HepG2 (cell line): Measurements from ENCODE around the gene ADAMTS8. TPM values are rescaled to one million over a fixed set of nuclear protein-coding genes. Genes with fewer than 3 reads are reported as not detected.

Experiments
- ATAC-seq: fragments of 200-7000 bp; cut with Tn5 transposase; 3 replicates; pipeline ENCODE4 v1.9.1; 2020; ENCODE audit warnings: mild to moderate bottlenecking, moderate library complexity
- BruUV-seq: library from RNA; stranded (reverse); fragments of 400-500 nt; replicated peaks from 2 replicates; lab custom pipeline; 2021; lab: Mats Ljungman, UMichigan
- CTCF ChIA-PET: fragments of 300-600 bp; formaldehyde crosslinking; extraction: SDS; loops from one replicate; lab custom pipeline; 2021; ENCODE audit warnings: low total read pairs, inconsistent platforms, low intra/inter-chr PET ratio; lab: Yijun Ruan, JAX
- POLR2A ChIA-PET: fragments of 350-600 bp; sonication (Branson Sonifier 250); formaldehyde crosslinking; loops from one replicate; lab custom pipeline; 2020; ENCODE audit warnings: antibody characterized with exemption, inconsistent platforms; lab: Yijun Ruan, JAX
- DNase-seq: peaks from one replicate; pipeline ENCODE4 v3.0.0-alpha.2; 2015; ENCODE audit warnings: low spot score
- FAIRE-seq: peaks from 3 replicates; lab custom pipeline; 2011; peaks lifted over from hg19 to GRCh38; lab: Jason Lieb, UNC
- H2AFZ ChIP-seq: one replicate; pipeline ENCODE4 v1.6.1; 2011; ENCODE audit warnings: low read length, inconsistent platforms
- H3K27ac ChIP-seq: fragments of 300-600 bp; 3 replicates; pipeline ENCODE4 v1.8.0; 2011; ENCODE audit warnings: mixed run types, mild to moderate bottlenecking, mixed read lengths, low read length, inconsistent platforms; ENCODE audit not compliant: insufficient read depth; ENCODE audit errors: extremely low read length
- H3K27me3 ChIP-seq, 2 experiments: fragments of 200-600 bp in 1 of 2; 2 replicates in 1 of 2; 3 replicates in 1 of 2; pipeline versions ENCODE4 v1.6.0 to v1.8.0; 2011; ENCODE audit warnings: low read length in 2 of 2, mild to moderate bottlenecking in 2 of 2, moderate library complexity in 2 of 2, inconsistent platforms in 1 of 2; ENCODE audit not compliant: insufficient read depth in 2 of 2, control insufficient read depth in 1 of 2
- H3K36me3 ChIP-seq, 2 experiments: fragments of 200-600 bp in 1 of 2; replicated peaks in 1 of 2; 2 replicates in 1 of 2; 3 replicates in 1 of 2; pipeline versions ENCODE4 v1.5.1 to v1.8.0; 2011; ENCODE audit warnings: low read length in 2 of 2, inconsistent platforms in 1 of 2; ENCODE audit not compliant: insufficient read depth in 2 of 2, control insufficient read depth in 1 of 2
- H3K4me1 ChIP-seq: 2 replicates; pipeline ENCODE4 v1.5.1; 2012; ENCODE audit warnings: low read length, inconsistent platforms; ENCODE audit not compliant: insufficient read depth
- H3K4me2 ChIP-seq: 2 replicates; pipeline ENCODE4 v1.6.0; 2011; ENCODE audit warnings: low read depth, low read length, inconsistent platforms
- H3K4me3 ChIP-seq, 3 experiments: fragments of 200-600 bp in 1 of 3; sonication (generic), shearing (Covaris generic) in 1 of 3; replicated peaks in 1 of 3; 2 replicates each; pipeline ENCODE4 v1.5.1; 2011 to 2016; ENCODE audit warnings: low read length in 3 of 3, inconsistent platforms in 2 of 3, low read depth in 2 of 3, mild to moderate bottlenecking in 2 of 3, control low read depth in 1 of 3, mixed read lengths in 1 of 3; ENCODE audit not compliant: insufficient read depth in 1 of 3
- H3K79me2 ChIP-seq: one replicate; pipeline ENCODE4 v1.6.1; 2011; ENCODE audit warnings: low read length, inconsistent platforms; ENCODE audit not compliant: insufficient read depth
- H3K9ac ChIP-seq: 2 replicates; pipeline ENCODE4 v1.6.0; 2011; ENCODE audit warnings: mild to moderate bottlenecking, low read depth, low read length, inconsistent platforms; ENCODE audit not compliant: insufficient read depth
- H3K9me3 ChIP-seq: 2 replicates; pipeline ENCODE4 v1.5.1; 2012; ENCODE audit warnings: mild to moderate bottlenecking, low read length
- H4K20me1 ChIP-seq: 2 replicates; pipeline ENCODE4 v1.6.0; 2011; ENCODE audit warnings: inconsistent platforms, mild to moderate bottlenecking, low read length, moderate library complexity; ENCODE audit not compliant: insufficient read depth
- ELF4 ChIP-seq: sonication (generic); formaldehyde crosslinking; IDR thresholded peaks from 2 replicates; pipeline ENCODE4 v1.5.0; 2020; ENCODE audit warnings: missing genetic modification reagents, mild to moderate bottlenecking, moderate library complexity, borderline replicate concordance
- ERF ChIP-seq: IDR thresholded peaks from 2 replicates; pipeline ENCODE4 v1.6.1; 2018; ENCODE audit warnings: missing biosample characterization, missing genetic modification reagents
- GFI1 ChIP-seq: sonication (generic); formaldehyde crosslinking; IDR thresholded peaks from 2 replicates; pipeline ENCODE4 v1.5.0; 2020; ENCODE audit warnings: missing genetic modification reagents, mild to moderate bottlenecking, borderline replicate concordance
- IRF9 ChIP-seq: sonication (generic); formaldehyde crosslinking; IDR thresholded peaks from 2 replicates; pipeline ENCODE4 v1.8.0; 2022; ENCODE audit warnings: missing genetic modification reagents, mild to moderate bottlenecking, borderline replicate concordance
- MYPOP ChIP-seq: sonication (generic); formaldehyde crosslinking; IDR thresholded peaks from 2 replicates; pipeline ENCODE4 v1.8.1; 2023; ENCODE audit warnings: mild to moderate bottlenecking, moderate library complexity, missing genetic modification reagents
- ZNF121 ChIP-seq: sonication (generic); formaldehyde crosslinking; IDR thresholded peaks from 2 replicates; pipeline ENCODE4 v1.5.0; 2020; ENCODE audit warnings: mild to moderate bottlenecking, missing genetic modification reagents
- ZNF124 ChIP-seq: sonication (generic); formaldehyde crosslinking; IDR thresholded peaks from 2 replicates; pipeline ENCODE4 v1.4.0; 2020; ENCODE audit warnings: missing genetic modification reagents
- ZNF260 ChIP-seq: sonication (generic); formaldehyde crosslinking; IDR thresholded peaks from 2 replicates; pipeline ENCODE4 v1.4.0; 2020; ENCODE audit warnings: missing genetic modification reagents, low read depth, mild to moderate bottlenecking, borderline replicate concordance
- ZNF687 ChIP-seq: sonication (generic); formaldehyde crosslinking; IDR thresholded peaks from 2 replicates; pipeline ENCODE4 v1.5.1; 2020; ENCODE audit warnings: mild to moderate bottlenecking, missing genetic modification reagents, moderate library complexity
- WGBS: methylation state at CpG from one replicate; pipeline ENCODE4 v1.1.6; 2017; ENCODE audit warnings: low lambda C conversion rate; 5-methylcytosine and 5-hydroxymethylcytosine counted together
- in situ Hi-C: cut with HindIII; loops from 2 replicates; pipeline ENCODE4 v1.10.0; 2017; ENCODE audit warnings: low pct_unique_long_range_greater_than_20kb; ENCODE audit not compliant: extremely low pct_ligation_motif_present
- intact Hi-C: fragments of 100-400 bp; cut with micrococcal nuclease; formaldehyde crosslinking; loops from one replicate; pipeline ENCODE4 v1.10.0; 2022; ENCODE audit not compliant: unreplicated experiment
- polyA plus RNA-seq, 8 experiments: library from polyadenylated mRNA; depleted of rRNA in 3 of 8; stranded (reverse) in 7 of 8; unstranded in 1 of 8; fragments of >200 nt; fragmentation: Illumina TruSeq in 4 of 8; extraction: Trizol in 4 of 8; gene quantifications; 2 replicates each; pipeline versions ENCODE4 v1.2.1 to v1.2.3, GENCODE V29; 2011 to 2016; ENCODE audit warnings: low read depth in 4 of 8, missing spikeins in 1 of 8, mixed read lengths in 1 of 8; ENCODE audit not compliant: insufficient read depth in 1 of 8
- total RNA-seq, 5 experiments: library from RNA; depleted of rRNA; stranded (reverse); fragments of >200 nt; fragmentation: Illumina TruSeq; extraction: Trizol; gene quantifications; 2 replicates each; pipeline ENCODE4 v1.2.3, GENCODE V29; 2016; ENCODE audit warnings: low read depth in 1 of 5

ADAMTS8 gene
- total and polyA plus RNA-seq, 2 of the 13 experiments (the other 11 are each of a cell fraction or from before 2014, with no cell fraction given), result not detected

GRCh38 chr11:130476200-130476921, 48.0 kb upstream of the ADAMTS8 start:
- no peak for FAIRE-seq
- Histone ChIP-seq H3K36me3 (no peaks in the 10 kb centered on the region), H4K20me1 (no peaks in the 10 kb centered on the region), H3K4me1 (no peaks in the 10 kb centered on the region), H3K9me3 (no peaks in the 10 kb centered on the region), H3K27me3 (peaks cover 3 to 25% of the 10 kb centered on the region in 2 experiments; a peak in 3 of 5 replicates), H3K27ac (no peak overlapping the region), H2AFZ (no peak overlapping the region), H3K9ac (no peak overlapping the region), H3K4me3 (no peak overlapping the region), H3K4me2 (no peak overlapping the region), H3K79me2 (no peaks in the 10 kb centered on the region)
- in situ Hi-C loops (no loop called here), intact Hi-C loops (no loop called here)
- no peak for TF ChIP-seq ZNF121
- no peak for TF ChIP-seq ZNF260 (CRISPR knock-in tag)
- TF ChIP-seq ZNF687 (CRISPR knock-in tag), result no peak
- TF ChIP-seq MYPOP, result no peak
- TF ChIP-seq ELF4 (CRISPR knock-in tag), result no peak
- TF ChIP-seq IRF9 (CRISPR knock-in tag), result no peak
- TF ChIP-seq ZNF124 (CRISPR knock-in tag), result no peak
- no peak for TF ChIP-seq GFI1 (CRISPR knock-in tag)
- TF ChIP-seq ERF (CRISPR knock-in tag), result no peak
- WGBS, result 29% methylated on average over 8 of the region's 12 CpGs
- DNase-seq, result no peak
- CTCF ChIA-PET, result no interaction called here
- ATAC-seq, result peak; percentile 49; the same call in 2 of the 3 replicates
- POLR2A ChIA-PET, result no interaction called here
- BruUV-seq, result no TSS peak
